HG03457 (cell line): ENCODE measurements around the gene TSGA10.
A peak's percentile ranks its signal among the peaks of the same experiment; 100 is the strongest.
"Not testable (repeated sequence)": the region's sequence is repeated elsewhere in the genome, so short reads cannot be mapped to it uniquely, and the experiment has no call there.

Experiments
- ATAC-seq: cut with Tn5 transposase; IDR thresholded peaks from one replicate; pipeline ENCODE4 v1.9.1; 2021; ENCODE audit warnings: moderate number of reproducible peaks; ENCODE audit not compliant: unreplicated experiment

The TSGA10 gene

GRCh38 chr2:99154643-99155536 is at the start of gene TSGA10, which contains the start of gene LIPT1:
TSS of gene TSGA10 (minus strand) at chr2:99154942. CDS start at chr2:99109439, 45,503 bp downstream.
TSS of gene LIPT1 (plus strand) at chr2:99154967. CDS start at chr2:99161958, 6,991 bp downstream.
- ATAC-seq: peak; percentile 78

- ATAC-seq: no peak
Measured at GRCh38 chr2:99201959-99202678, 47.4 kb upstream of the TSGA10 start.

GRCh38 chr2:99200076-99200800 is 45.5 kb upstream of the TSGA10 start:
- ATAC-seq: no peak

- ATAC-seq: no peak
Measured at GRCh38 chr2:99198103-99198841, 43.5 kb upstream of the TSGA10 start.

- ATAC-seq: not testable (repeated sequence)
Measured at GRCh38 chr2:99192364-99192763, 37.6 kb upstream of the TSGA10 start.

- ATAC-seq: no peak
Measured at GRCh38 chr2:99190548-99190947, 35.8 kb upstream of the TSGA10 start.

GRCh38 chr2:99188357-99188756 is 33.6 kb upstream of the TSGA10 start:
- ATAC-seq: no peak

- no peak for ATAC-seq
Measured at GRCh38 chr2:99187011-99187410, 32.3 kb upstream of the TSGA10 start.

GRCh38 chr2:99184811-99185210 is 30.1 kb upstream of the TSGA10 start:
- ATAC-seq: no peak

GRCh38 chr2:99183025-99183424 is 28.3 kb upstream of the TSGA10 start:
- no peak for ATAC-seq

- ATAC-seq: no peak
Measured at GRCh38 chr2:99181624-99182000, 26.9 kb upstream of the TSGA10 start.

- peak; percentile 64 for ATAC-seq
Measured at GRCh38 chr2:99180755-99181623, 26.2 kb upstream of the TSGA10 start, which contains the start of the genes MITD1 and MRPL30. TSS of gene MITD1 (minus strand) at chr2:99181058. CDS start at chr2:99180981, 77 bp downstream. TSS of gene MRPL30 (plus strand) at chr2:99181184. CDS start at chr2:99186204, 5,020 bp downstream.

GRCh38 chr2:99171377-99172140 is 16.8 kb upstream of the TSGA10 start:
- ATAC-seq: no peak

- no peak for ATAC-seq
Measured at GRCh38 chr2:99169534-99169933, 14.8 kb upstream of the TSGA10 start.

GRCh38 chr2:99166218-99166617 is 11.5 kb upstream of the TSGA10 start:
- ATAC-seq: no peak

GRCh38 chr2:99159594-99159993 is 4.9 kb upstream of the TSGA10 start:
- no peak for ATAC-seq

- ATAC-seq: no peak
Measured at GRCh38 chr2:99158599-99158998, 3.9 kb upstream of the TSGA10 start.

- no peak for ATAC-seq
Measured at GRCh38 chr2:99156891-99157290, 2.1 kb upstream of the TSGA10 start.
